Amygdala (tissue), 56 donors: Measurements from ENCODE around the gene SLC4A3.
A peak's percentile ranks its signal among the peaks of the same experiment; 100 is the strongest.

Source experiments
- DNase-seq, 56 donors: peaks; one replicate each; lab custom pipeline; 2025; lab: John Stamatoyannopoulos, UW

SLC4A3 gene

GRCh38 chr2:219631904-219632759, 4.7 kb downstream of the SLC4A3 start:
- no peak for DNase-seq

- DNase-seq = no peak
Observed at GRCh38 chr2:219632760-219633105, 5.3 kb downstream of the SLC4A3 start.

- no peak for DNase-seq
Observed at GRCh38 chr2:219633276-219634065, 6.0 kb downstream of the SLC4A3 start.

DNA sequence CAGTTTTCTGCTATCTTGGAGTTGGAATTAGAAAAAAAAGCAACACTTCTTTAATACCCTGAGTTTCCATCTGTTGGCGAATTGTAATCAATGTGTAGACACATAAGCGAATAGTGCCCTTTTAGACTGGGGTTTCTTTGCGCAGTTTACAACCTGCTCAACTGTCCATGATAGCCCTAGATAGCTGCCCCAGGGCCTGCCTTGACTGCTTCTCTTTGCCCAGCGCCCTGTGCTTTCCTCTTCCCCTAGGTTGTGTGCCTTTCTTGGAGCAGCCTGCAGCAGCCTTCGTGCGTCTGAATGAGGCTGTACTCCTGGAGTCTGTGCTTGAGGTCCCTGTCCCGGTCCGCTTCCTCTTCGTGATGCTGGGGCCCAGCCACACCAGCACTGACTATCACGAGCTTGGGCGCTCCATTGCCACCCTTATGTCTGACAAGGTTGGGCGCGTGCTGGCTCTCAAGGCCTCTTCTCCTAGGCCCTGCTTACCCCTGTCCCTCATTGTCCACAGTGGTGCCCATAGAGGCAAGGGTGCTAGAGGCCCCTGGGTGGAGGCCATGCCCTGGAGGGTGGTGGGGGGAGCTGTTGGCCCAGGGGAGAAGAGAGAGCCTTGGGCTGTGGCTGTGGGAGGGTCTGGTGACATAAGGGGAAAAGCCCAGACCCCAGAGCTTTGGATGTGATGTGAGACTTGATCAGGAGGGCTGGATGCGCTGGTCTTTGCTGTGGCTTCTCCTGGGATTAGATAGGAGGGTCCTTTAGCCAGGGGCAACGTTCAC, 6.9 kb downstream of the SLC4A3 start:
- no peak for DNase-seq

DNA sequence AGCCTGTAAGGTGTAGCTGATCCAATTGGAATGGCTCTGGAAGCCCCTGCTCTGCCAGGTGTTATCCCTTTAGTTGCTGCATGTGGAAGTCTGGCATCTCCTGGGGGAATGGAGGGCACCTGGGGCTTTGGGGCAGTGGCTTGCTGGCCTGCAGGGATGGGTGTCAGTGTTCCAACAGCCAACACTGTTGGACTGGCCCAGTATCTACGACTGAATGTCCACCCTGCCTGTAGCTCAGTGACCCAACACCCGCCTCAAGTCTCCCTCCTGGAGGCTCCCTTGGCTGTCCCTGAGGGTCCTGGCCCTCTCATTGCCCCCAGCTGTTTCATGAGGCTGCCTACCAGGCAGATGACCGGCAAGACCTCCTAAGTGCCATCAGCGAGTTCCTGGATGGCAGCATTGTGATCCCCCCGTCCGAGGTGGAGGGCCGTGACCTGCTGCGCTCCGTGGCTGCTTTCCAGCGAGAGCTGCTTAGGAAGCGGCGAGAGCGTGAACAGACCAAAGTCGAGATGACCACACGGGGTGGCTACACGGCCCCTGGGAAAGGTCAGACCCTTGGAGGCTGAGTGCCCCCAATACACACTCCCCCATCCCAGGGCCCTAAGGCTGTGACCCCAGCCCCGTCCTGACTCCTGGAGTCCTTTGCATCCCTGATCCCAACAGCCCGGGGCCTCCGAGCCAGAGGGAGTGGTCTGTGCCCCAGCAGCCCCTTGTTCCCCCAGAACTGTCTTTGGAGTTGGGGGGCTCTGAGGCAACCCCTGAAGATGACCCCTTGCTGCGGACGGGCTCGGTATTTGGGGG, 7.7 kb downstream of the SLC4A3 start:
- no peak for DNase-seq

DNA sequence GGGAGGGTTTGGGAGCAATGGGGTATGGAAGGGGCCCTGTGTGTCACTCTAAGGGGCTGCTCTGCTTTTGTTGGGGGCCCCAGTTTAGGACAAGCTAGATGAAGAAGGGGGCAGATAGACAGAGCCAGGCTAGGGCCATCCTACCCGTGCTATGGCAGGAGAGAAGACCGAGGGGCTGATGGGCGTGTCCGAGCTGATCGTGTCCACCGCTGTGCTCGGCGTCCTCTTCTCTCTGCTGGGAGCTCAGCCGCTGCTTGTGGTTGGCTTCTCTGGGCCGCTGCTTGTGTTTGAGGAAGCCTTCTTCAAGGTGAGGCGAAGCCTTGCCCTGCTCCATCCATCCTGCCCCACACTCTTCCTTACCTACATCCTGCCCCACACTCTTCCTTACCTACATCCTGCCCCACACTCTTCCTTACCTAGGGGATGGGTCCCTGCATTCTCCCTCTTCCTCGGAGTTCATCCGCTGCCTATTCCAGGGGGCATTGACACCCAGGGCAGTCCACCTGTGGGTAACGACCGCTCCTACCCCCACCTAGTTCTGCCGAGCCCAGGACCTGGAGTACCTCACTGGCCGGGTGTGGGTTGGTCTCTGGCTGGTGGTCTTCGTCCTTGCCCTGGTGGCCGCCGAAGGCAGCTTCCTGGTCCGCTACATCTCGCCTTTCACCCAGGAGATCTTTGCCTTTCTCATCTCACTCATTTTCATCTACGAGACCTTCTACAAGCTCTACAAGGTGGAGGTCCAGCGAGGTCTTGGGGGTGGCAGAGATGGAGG, 8.9 kb downstream of the SLC4A3 start:
- DNase-seq = no peak

GRCh38 chr2:219636941-219637841, 9.8 kb downstream of the SLC4A3 start:
- DNase-seq = no peak

DNA sequence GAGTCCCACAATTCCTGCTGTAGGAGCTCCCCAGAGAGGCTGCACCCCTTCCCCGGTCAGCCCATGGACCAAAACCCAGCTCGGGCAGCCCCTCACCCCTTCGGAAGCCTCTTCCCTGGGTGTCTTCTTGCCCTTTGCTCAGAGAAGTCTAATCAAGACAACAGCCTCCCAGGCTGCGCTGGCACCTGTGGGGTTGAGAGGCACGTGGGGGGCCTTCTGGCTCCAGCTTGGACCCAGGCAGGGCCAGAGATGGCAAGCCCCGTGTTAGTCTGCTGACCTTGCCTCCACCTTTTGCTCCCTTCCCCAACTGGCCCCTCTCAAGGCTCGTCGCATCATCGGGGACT, 10.4 kb downstream of the SLC4A3 start:
- no peak for DNase-seq

DNA sequence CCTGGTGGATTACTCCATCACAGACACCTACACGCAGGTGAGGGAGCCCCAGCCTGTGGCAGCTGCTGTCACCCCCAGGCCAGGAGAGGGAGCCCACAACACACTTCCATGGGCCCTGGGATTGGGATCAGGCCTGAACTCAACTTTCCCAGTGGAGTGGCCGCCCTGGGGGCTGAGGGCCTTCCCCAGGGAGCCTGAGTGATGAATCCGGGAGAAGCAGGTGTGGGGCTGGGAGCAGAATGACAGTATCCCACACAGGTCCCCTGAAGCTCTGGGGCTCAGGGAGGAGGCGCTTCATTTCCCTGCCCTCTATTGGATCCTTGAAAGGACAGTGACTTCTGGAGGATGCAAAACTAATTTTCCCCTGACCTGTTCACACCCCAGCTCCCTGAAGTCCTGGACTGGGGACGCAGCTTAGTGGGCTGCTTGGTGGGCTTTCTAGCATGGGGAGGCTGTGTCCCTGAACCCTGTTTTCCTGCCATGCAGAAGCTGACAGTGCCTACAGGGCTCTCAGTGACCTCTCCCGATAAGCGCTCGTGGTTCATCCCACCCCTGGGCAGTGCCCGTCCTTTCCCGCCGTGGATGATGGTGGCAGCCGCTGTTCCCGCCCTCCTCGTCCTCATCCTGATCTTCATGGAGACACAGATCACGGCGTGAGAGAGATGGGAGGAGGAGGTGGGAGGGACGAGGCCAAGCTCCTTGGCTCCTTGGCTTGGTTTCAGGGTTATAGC, 11.0 kb downstream of the SLC4A3 start:
- DNase-seq = no peak

- no peak for DNase-seq
Observed at GRCh38 chr2:219638948-219639755, 11.7 kb downstream of the SLC4A3 start.

DNA sequence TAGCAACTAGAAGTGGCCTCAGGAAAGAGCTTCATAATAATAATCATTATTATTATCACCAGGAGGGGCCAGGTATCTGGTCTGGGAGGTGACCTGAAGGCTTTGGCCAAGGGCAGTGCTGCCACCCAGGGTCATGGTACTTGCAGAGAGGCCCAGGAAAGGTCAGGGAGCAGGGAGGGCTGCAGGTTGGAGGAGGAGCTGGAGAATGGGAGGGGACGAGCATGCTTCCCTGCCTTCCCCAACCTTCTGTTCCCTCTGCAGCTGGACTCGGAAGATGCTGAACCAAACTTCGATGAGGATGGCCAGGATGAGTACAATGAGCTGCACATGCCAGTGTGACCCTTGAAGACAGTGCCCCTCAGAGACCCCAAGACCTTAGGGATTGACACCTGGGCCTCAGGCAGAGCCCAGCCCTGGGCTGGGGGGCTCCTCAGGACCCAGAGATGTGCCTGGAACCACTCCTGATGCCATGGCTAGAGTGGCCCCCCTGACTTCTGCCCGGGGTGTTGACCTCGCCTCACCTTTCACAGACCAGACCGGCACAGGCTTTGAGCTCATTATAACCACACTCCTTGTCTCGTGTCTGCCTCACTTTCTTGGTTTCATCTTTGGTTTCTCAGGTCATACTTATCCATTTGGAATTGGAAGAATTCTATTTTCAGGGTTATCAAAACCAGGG, 14.1 kb downstream of the SLC4A3 start:
- no peak for DNase-seq

DNA sequence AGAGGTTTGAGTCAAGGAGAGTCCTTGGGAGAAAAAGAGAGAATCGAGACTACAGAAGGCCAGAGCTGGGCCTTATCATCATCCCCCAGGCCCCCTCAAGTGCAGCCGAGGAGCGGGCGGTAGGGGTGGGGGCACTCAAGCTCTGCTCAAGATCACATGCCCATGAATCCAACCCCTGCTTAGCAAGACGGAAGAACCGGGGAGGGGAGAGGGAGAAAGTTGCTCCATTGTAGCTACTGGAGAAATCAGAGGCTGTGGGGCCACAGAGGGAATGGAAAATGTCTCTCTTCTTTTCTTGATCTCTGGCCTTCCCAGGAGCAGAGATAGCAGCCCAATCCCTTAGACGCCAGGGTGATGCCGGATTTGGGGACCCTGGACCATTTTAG, 14.6 kb downstream of the SLC4A3 start:
- no peak for DNase-seq

- DNase-seq = peak; percentile 15 to 96 (median 90)
Observed at GRCh38 chr2:219642465-219643083, 15.1 kb downstream of the SLC4A3 start.

DNA sequence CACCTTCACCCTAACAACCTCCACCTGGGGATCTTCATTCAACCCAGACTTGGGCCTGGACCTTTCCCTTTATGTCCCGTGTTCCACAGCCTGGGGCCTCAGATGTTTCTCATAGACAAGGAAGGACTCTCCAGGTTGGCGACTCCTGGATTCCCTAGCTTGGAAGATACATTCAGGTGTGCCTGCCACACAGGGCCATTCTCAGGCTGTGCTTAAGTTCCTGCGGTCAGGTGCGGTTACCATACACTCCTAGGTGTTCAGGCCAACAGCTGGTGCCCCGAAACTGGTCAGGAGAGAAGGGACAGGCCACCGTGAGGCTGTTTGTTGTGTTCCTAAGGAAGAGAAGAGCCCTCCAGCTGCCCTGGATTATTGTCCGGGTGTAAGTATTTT, 15.6 kb downstream of the SLC4A3 start:
- DNase-seq = no peak

DNA sequence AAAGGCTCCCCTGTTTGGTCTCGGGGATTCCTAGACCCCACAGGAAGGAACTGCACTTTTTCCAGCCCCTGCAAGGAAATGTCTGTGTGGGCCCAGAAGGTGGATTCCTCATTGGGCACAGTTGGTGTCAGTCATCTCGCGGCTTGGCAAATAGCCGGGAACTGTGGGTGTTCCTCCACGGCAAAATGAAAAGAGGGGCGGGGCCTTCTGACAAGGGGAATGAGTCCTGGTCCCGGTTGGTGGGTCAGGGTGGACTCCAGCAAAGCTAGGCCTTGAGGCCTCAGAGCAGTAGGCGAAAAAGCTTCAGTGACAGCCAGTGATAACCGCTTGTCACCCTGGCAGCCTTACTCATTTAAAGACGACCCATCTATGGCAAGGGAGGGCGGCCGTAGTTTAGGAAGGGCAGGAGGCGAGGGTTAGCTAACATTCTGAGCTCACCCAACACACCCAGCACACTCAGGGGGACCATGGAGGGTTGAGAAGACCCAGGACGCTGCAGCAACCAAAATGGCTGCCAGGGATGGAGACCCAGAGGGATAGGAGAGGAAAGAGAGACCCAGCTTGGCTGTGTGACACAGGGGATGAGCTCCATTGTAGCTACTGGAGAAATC, 16.5 kb downstream of the SLC4A3 start:
- DNase-seq = no peak
